ENCODE measurements around the gene RPTOR.
"Not testable (repeated sequence)": the region's sequence is repeated elsewhere in the genome, so short reads cannot be mapped to it uniquely, and the experiment has no call there.

RPTOR gene

GRCh38 chr17:80805032-80805751 is 260.6 kb downstream of the RPTOR start:
- no peak for DNase-seq

- DNase-seq: no peak
These were observed 262.4 kb downstream of the RPTOR start for GRCh38 chr17:80807014-80807413.

GRCh38 chr17:80807882-80808281 is 263.2 kb downstream of the RPTOR start:
- no peak for DNase-seq

GRCh38 chr17:80811181-80812105 is 266.8 kb downstream of the RPTOR start:
- DNase-seq: no peak

- DNase-seq: no peak
These were observed 267.9 kb downstream of the RPTOR start for GRCh38 chr17:80812362-80813088.

GRCh38 chr17:80813318-80813717 is 268.7 kb downstream of the RPTOR start:
- DNase-seq: no peak

GRCh38 chr17:80814491-80814890 is 269.9 kb downstream of the RPTOR start:
- DNase-seq: no peak

- DNase-seq: no peak
These were observed 270.6 kb downstream of the RPTOR start for GRCh38 chr17:80815151-80815681.

- DNase-seq: not testable (repeated sequence)
These were observed 271.1 kb downstream of the RPTOR start for GRCh38 chr17:80815718-80816117.

GRCh38 chr17:80816241-80817103 is 271.8 kb downstream of the RPTOR start:
- no peak for DNase-seq

- no peak for DNase-seq
These were observed 272.7 kb downstream of the RPTOR start for GRCh38 chr17:80817321-80817845.

- DNase-seq: no peak
These were observed 273.2 kb downstream of the RPTOR start for GRCh38 chr17:80817861-80818260.

- no peak for DNase-seq
These were observed 274.2 kb downstream of the RPTOR start for GRCh38 chr17:80818871-80819270.

- no peak for DNase-seq
These were observed 275.0 kb downstream of the RPTOR start for GRCh38 chr17:80819422-80820164.

GRCh38 chr17:80820331-80820730 is 275.7 kb downstream of the RPTOR start:
- DNase-seq: no peak

- no peak for DNase-seq
These were observed 276.9 kb downstream of the RPTOR start for GRCh38 chr17:80821546-80821945.

GRCh38 chr17:80822021-80822699 is 277.5 kb downstream of the RPTOR start:
- DNase-seq: no peak

- DNase-seq: no peak
These were observed 278.2 kb downstream of the RPTOR start for GRCh38 chr17:80822700-80823410.

- no peak for DNase-seq
These were observed 280.2 kb downstream of the RPTOR start for GRCh38 chr17:80824549-80825470.
